HG03432 (cell line): ENCODE results near the gene LINGO3.
"Not testable (repeated sequence)": the region's sequence is repeated elsewhere in the genome, so short reads cannot be mapped to it uniquely, and the experiment has no call there.

Experiments
- ATAC-seq: cut with Tn5 transposase; IDR thresholded peaks from one replicate; pipeline ENCODE4 v1.9.1; 2021; ENCODE audit warnings: mild to moderate bottlenecking, moderate library complexity; ENCODE audit not compliant: unreplicated experiment

LINGO3 gene

GRCh38 chr19:2308114-2308556 lies at the start of gene LINGO3:
Gene LINGO3, minus strand, starts transcription at chr19:2308154. Its CDS starts 16,378 bp downstream, at chr19:2291776.
- no peak for ATAC-seq

- ATAC-seq: no peak
Observed at GRCh38 chr19:2356036-2356646, 48.2 kb upstream of the LINGO3 start.

DNA sequence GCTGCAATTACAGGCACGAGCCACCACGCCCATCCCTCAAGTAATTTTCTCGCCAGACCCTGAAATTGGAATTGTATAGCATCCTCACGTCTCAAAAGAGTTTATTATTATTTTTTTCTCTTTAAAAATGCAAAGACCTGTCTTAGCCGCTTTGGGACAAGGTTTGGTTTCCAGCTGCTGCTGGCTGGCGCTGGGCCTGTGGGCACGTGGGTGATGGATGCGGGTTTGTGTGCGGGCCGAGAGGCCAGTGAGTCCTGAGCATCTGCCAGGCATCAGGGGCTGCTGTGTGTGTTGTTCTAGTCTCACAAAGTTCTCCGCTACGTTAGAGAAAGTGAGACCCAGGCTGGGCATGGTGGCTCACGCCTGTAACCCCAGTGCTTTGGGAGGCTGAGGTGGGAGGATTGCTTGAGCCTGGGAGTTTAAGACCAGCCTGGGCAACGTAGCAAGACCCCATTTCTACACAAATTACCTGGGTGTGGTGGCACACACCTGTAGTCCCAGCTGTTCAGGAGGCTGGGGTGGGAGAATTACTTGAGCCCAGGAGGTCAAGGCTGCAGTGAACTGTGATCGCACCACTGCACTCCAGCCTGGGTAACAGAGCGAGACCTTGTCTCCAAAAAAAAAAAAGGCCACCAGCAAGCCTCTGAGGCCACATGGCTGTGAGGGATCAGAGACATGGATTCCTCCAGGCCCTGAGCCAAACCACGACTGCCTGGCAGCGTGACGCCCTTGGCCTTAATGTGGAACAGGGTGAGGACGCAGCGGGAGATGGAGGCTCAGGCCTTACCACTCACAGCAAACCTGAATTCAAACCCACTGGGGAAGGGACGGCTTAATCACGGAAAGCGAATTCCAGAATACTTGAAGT lies 47.4 kb upstream of the LINGO3 start:
- no peak for ATAC-seq

DNA sequence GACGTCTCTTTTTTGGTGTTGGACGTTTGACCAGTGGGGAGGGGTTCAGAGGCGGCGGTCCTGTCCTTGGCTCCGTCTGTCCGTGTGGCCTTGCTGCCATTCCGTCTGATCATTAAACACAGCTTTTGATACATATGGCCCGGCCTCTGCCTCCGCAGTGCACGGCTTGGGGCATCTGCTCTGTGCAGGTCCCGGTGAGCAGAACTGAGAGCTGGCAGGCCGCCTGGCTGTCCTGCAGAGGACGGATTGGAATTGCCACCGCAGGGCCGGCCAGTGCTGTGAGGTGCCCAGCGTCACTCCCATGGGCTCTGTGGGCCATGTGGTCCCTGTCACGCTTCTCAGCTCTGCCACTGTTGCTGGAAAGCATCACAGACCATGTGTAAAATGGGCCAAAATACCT lies 46.7 kb upstream of the LINGO3 start:
- ATAC-seq: no peak

DNA sequence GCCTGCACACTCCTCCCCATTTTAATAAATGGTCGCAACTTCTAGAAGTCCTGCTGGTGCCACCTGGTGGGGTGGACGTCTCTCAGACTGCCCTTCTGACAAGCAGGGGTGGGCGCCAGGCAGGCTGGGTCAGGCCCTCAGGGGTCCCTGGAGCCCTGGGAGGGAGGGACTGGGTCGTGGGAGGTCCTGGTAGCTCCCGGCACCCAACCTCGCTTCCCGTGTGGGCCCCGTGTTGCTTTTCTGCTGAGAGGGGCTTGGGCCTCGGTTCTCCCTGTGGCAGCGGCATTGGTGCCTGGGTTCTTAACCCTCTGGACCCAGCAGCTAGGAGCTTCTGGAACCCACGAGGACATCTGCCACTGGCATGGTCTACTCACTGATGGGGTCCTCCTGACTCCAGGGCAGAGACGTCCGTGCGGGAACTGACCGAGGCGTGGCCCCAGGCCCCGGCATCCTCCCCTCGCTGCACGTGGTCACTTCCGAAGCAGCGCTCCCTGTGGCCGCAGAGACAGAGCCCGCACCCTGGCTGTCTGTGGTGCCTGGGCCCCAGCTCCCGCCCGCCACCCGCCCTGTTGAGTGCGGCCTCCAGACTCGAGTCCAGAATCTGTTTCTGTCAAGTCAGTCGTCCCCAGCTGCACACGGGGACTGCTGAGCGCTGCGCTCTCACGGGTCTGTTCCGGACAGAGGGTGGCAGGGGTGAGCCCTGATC lies 46.1 kb upstream of the LINGO3 start:
- ATAC-seq: no peak

- ATAC-seq: no peak
Observed at GRCh38 chr19:2353159-2353886, 45.4 kb upstream of the LINGO3 start.

DNA sequence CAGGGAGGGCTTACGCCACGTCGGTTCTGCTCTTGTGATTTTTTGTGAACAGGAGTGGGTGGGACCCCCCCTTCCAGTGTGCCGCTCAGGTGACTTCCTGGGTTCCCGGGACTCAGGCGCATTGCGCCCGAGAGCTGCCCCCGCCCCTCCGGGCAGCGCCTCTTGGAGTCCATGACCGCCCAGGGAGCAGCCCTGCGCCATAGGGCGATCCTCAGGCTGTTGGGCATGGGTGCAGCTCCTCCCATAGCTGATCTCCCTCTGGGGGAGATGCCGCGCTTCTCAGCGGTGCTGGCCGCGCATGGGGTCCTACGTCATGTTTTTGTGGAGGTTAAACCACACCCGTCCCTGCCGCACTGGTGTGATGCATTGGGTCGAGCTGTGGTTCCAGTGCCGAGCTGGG lies 44.2 kb upstream of the LINGO3 start:
- ATAC-seq: no peak

- no peak for ATAC-seq
Observed at GRCh38 chr19:2351591-2351990, 43.6 kb upstream of the LINGO3 start.

DNA sequence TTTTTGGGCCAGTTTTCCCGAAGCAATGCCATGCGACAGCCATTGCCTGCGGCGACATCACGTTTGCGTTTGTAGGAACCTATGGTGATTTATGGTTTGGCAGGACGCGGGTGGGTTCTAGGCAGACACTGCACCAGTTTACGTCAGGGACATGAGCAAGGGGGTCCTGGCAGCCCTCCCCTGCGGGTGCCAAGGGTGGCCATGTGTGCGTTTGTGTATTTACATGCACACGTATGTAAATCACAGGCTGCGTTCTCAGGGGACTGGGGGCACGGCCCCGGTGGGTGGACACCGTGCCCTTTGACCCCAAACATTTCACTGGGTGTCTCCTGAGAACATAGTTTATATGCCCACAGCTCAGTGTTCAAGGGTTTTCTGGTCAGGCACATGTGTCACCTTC lies 42.7 kb upstream of the LINGO3 start:
- no peak for ATAC-seq

DNA sequence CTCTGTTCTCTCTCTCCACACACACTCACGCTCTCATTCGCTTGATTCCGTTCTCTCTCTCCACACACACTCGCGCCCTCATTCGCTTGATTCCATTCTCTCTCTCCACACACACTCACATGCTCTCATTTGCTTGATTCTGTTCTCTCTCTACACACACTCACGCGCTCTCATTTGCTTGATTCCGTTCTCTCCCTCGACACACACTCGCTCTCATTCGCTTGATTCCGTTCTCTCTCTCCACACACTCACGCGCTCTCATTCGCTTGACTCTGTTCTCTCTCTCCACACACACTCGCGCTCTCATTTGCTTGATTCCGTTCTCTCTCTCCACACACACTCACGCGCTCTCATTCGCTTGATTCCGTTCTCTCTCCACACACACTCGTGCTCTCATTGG lies 41.9 kb upstream of the LINGO3 start:
- ATAC-seq: not testable (repeated sequence)

- ATAC-seq: no peak
Observed at GRCh38 chr19:2345794-2346663, 38.1 kb upstream of the LINGO3 start.

- ATAC-seq: no peak
Observed at GRCh38 chr19:2345076-2345475, 37.1 kb upstream of the LINGO3 start.

DNA sequence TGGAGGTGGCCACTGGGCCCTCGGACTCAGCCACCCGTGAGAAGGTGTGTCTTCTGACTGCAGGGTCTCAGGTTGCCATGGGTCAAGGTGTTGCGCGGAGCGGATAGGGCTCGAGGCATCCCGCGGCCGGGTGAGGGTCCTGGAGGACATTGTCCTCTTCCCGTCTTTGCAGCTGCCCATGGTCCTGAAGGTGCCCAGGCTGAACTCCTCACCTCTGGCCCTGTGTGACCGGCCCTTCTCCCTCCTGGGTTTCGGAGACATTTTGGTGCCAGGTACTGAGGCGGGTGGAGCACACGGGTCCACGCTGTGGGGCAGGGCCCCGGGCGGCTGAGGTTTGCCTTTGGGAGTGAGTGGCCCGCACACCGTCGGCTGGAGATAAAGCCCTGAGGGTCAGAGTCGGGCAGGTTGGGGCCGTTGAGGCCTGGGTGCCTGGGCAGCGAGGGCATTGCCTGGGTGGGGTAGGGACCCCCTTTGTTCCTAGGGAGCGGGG lies 36.5 kb upstream of the LINGO3 start:
- ATAC-seq: no peak

DNA sequence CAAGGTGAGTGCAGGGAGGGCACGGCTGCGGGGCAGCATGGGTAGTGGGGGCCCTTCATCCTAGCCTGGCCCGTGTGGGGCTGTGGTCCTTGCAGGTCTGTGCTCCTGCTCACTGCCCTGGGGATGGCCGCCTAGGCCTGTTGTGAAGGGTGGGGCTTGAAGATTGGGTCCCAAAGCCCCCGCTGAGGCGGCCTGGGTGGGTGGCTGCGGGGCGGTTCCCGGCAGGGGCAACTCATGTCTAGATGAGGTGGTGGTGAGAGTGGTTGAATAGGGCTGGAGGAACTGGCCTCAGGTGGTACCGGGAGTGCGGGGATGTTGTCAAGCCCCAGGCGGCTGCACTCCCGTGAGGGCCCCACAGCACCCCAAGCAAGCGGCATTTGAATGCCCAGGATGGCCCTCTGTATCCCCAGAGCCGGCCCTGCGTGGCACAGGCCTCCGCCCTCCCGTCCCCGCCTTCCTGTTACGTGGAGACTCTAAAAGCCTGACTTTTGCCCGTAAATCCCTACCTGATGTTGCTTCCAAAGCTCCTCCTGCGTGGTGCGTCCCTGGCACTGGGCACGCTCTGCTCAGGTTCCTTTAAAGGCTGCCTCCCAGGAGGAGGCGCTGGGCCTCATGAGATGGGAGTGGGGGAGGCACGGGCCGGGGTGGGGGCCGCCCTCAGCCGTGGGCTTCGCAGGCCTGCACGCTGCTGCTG lies 35.5 kb upstream of the LINGO3 start:
- ATAC-seq: no peak

DNA sequence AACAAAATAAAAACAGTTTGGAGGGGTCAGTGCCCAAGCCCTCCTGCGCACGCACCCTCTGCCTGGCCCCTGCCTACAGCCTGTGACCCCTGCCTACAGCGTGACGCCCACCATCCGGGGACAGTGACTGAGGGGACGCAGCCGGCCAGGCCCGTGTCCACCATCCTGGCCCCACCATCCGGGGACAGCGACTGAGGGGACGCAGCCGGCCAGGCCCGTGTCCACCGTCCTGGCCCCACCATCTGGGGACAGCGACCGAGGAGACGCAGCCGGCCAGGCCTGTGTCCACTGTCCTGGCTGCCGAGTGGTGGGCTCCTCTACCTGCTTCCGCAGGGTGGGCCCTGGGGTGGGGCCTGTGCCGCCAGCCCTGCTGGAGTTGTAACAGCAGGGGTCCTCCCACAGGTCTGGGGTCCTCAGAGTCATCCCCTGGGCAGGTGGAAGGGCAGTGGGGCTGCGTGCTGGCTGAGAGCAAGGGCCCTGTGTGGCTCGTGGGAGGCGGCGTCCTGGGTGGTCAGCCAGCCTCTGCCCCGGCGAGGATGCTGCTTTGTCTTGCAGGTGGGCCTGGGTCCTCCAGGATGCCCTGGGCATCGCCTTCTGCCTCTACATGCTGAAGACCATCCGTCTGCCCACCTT lies 34.8 kb upstream of the LINGO3 start:
- no peak for ATAC-seq

GRCh38 chr19:2341982-2342381 lies 34.0 kb upstream of the LINGO3 start:
- no peak for ATAC-seq

DNA sequence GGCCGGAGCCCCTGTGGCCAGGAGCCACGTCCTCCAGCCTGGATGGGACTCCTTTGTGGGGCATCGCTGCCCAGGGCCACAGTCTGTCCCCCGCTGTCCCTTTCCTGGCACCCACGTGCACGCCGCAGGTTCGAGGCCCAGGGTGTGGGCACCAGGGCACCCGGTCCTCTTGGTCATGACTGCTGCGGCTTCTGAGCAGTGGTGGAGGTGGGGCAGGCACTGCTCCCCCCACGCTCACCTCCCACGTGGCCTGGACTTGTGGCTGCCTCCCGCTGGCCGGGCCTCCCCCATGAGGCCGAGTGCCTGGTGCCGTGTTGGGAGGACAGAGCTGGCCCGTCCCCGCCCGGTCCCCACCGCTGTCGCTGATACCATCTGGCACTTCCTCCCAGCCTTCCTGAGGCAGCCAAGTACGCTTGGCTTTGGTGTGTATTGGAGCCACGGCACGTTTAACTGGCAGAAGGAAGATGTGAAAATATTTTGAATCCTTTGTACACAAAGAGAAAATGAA lies 33.3 kb upstream of the LINGO3 start:
- no peak for ATAC-seq

DNA sequence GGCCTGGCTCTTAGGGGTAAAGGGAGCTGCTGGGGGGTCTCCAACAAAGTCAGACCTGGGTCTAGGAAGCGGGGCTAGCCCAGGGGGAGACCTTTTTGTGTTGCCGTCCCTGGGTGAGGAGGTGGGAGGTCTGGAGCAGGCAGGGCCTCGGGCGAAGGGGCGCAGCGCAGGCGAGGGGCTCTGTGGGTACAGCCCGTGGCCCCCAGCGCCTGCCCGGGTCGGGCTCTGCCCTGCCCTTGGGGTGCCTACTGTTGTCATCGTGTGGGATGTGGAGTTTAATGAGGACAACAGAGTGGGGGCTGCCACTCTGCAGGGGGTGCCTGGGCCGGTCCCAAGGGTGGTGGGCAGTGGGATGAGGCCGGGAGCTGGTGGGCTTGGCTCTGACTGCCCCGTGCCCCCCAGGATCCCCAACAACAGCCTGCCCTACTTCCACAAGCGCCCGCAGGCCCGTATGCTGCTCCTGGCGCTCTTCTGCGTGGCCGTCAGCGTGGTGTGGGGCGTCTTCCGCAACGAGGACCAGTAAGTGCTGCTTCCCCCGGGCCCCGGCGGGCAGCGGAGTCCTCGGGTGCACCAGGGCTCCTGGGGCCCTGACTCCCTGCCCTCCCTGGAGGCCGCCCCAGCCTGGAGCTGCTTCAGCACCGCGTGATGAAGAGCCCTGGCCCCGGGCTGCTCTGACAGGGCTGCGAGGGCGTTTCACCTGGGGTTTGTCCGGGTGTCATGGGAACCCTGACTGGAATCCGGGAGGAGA lies 32.7 kb upstream of the LINGO3 start:
- ATAC-seq: no peak
